NCI-H345 (cell line): ENCODE data around the gene CPO.

ENCODE experiments used
- DNase-seq: peaks from one replicate; lab custom pipeline; 2025; lab: John Stamatoyannopoulos, UW

CPO gene

DNA sequence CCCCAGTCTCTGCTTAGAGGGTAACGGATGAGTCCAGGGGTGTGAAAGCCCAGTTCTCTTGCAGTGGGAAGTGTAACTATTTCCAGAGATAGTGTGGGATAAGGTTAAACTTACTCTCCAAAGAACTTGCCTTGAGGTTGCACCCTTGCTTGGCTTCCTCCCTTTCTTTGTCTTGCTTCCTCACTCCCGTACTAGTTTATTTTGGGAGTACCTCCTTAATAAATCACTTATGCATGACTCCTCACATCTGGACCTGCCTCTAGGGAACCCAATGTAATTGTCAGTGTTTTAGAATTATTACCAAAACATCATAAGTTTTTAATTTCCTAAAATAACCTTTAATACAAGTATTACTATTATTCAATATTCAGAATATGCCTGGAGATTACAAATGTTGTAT is 35.2 kb downstream of the CPO start:
- no peak for DNase-seq

DNA sequence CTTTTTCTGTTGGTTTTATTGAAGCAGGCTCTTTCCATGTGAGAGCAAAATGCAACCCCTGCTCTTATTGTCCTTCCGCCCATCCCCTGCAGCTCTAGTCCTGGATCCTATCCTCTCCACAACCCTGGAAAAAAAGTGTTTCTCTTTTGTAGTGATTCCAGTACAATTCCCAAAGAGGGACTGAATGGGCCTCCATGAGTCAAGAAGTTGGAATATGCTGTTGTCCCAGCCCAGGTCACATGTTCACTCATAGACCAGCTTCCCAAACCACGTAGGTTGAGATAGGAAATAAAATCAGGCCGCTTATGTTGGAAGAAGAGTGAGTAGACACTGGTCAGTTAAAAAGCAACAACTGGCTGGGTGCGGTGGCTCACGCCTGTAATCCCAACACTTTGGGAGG is 39.4 kb downstream of the CPO start:
- DNase-seq: no peak

DNA sequence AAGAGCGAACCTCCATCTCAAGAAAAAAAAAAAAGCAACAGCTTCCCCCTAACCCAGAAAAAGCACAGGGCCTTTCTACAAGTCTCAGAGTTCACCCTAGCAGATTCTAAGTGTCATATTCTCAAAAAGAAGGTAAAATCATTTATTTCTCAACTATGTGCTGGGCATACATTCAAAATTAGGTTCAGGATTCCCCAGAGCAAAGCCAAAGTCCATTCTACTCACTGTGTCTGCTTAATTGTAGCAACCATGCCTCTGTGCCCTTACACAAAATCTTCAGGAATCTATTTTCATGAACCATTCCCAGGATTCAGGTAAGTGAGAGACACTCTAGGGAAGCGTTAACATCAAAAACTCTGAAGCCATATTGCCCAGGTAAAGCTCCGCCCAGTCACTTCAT is 40.0 kb downstream of the CPO start:
- no peak for DNase-seq

DNA sequence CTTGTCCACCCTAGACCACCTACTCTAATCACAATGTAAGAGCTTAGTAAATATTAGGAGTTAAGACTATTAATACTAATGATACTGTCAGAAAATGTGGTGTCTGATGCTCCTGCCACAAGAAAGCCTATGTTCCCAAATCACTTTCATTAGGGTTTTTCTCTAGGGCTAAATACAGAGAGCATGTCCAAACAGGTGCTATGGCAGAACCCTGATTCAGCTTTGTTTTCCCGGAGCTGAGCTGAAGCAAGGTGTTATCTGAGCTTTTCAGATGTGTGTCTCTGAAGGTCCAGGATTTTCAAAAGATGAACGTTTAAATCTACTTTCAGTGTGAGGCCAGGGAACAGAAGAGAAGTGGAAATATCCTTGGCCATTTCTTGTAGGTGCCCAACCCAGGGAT is 40.6 kb downstream of the CPO start:
- no peak for DNase-seq

DNA sequence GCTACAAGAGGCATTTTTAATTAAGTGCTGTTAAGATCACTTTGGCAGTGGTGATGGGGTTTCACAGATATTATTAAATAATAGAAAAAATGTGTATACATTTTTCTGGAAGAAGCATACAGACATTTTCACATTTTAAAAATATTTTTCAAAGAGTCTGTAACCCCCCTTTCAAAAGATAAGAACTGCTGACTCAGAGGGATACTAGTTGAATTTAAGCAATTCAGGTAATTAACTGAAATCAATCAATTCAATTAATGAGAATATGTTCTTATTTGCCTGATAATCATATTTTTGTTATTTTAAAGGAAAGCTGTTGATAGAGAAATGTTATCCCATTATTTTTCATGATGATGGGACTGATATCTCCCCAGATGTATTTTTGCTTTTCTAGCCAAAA is 41.1 kb downstream of the CPO start:
- no peak for DNase-seq

DNA sequence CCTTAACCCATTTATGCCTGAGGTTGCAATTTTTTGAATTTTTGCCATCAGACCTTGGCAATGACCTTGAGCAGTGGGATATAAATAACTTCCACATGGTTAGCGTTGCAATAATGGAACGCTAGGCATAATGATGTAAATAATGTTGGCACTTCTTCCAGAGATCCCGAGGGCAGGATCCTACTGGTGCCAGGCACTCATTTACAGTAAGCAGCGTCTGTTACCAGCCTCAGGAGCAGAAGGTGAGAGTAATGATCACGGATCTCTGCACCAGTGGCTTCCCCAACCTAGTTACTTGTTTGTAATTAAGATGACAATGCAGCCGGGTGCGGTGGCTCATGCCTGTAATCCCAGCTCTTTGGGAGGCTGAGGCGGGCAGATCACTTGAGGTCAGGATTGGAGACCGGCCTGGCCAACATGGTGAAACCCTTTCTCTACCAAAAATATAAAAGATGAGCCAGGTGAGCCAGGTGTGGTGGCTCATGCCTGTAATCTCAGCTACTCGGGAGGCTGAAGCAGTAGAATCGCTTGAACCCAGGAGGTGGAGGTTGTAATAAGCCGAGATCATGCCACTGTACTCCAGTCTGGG is 41.9 kb downstream of the CPO start:
- no peak for DNase-seq

DNA sequence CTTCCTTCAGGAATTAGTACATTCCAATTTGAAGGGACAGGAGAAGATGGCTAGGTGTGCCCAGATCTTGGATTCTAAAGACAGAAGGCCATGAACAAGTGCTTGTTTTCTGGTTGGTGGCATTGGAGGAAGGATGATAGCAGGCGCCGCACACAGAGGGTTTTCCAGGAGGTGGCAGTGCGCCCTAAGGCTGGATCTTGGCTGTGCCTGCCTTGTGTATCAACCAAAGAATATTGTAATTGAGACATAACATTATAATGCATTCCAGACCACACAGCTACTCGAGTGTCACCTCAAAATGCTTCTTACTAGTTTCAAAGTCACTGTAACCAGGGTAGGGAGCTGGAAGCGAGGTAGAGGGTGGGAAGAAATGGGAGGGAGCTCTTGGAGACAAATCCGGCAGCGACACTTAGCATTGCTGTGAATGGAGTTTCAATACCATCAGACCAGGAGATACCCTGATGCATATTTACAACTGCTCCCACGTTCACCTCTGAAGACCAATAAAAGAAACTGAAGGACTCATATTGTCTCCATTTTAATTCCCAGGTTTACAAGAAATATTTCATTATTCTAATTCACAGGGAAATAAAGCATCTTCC is 42.5 kb downstream of the CPO start:
- DNase-seq: peak; percentile 55

DNA sequence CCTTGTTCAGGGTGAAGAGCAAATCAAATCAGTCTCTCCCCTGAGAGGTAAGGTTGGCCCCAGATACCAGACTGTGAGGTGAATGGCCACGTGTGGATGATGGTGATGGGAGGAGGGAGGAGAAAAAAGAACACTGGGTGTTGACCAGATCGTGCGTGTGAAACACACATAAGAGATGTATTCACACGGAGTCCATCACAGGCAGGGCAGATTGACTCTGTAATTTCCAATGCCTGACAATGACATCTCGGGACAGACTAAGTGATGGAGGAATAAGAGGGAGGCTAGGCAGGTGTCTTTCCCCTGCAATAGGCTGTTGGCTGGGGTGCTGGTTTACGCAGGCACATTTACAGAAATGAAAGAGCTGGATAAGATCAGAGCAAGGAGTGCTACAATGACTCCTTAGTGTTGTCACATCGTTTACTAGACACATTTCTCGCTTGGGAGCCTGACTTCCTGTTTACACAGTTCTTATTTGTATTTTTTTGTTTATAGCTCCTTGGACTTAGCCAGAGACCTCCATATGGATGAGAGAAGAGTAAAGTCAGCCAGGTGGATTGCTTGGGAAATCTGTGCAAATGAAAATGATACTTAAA is 43.1 kb downstream of the CPO start:
- DNase-seq: no peak

DNA sequence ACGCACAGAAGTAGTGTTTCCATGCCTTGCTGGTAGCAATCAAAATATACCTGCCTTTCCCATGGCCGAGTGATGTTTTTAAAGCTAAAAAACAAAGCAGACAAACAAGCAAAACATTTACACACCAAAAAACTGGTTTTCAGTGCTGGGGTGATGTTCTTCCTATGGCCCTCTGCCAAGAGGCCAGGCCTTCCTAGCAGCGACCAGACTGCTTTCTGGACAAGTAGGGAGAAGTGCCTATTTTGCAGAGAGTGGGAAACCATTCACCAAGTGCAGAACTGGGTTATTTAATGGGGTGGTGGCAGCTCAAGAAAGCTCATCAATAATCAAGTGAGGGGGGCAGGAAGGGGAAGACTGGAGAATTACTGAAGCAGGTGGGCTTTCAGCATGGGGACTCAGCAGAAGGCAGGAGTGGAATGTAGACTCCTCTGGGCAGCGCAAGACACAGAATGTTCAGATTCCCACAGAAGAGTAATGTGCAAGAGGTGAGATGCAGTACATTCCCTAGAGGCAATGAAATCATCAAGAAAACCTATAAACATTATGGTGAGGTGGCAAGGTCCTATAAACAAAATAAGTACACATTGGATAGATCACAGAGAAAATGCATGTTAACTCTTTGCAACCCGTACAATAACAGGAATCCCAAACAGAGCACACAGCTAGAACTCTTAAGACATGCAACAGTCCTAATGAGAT is 44.0 kb downstream of the CPO start:
- DNase-seq: no peak

DNA sequence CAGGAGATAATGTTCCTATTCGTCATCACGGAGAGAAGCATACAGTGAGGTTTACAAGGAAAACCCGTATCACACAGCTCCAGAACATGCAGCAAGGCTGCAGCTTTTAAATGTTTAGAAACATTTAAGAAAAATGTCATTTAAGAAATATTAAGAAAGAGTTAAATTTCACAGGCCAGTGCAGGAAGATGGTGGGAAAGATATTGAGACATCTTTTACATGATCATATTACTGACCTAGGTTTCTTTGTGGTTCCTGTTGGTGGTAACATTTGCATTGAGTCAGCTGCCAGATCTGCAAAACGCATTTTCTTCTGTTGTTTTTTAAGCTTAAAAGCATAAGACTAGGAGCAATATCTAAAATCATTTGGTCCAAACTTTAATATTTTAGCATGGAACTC is 44.9 kb downstream of the CPO start:
- no peak for DNase-seq

DNA sequence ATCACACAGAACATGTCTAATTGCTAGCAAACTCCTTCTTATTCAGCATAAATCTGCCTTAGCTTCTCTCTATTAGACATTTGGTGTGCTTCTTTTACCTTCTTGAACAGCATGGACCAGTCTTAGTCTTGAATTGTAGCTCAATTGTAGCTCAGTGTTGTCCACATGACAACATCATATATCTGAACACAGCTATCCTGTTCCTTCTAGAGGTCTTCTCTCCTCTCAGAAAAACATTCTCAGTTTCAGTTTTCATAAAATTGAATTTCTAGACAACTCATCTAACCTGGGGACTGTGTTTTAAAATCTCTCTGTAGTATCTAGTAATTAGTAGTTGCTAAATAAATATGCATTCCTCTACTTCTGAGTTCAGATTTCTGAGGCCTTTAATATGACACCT is 47.6 kb downstream of the CPO start:
- no peak for DNase-seq

DNA sequence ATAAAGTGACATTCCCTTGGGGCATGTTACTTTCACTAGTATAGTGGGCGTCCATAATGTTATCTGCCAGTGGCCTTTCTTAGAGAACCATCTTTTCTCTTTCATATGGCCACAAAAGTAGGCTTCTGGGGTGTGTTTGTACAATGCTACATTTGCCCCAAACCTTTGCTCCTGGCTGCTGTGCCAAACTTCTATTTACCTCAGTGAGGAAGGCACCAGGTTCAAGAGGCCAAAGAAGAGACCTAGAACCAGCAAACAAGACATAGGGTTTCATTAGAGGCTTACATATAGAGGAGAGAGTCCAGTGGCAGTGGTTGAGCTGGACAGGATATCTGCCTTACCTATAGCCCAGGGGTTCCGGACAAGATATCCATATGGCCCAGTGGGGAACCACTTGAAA is 48.5 kb downstream of the CPO start:
- no peak for DNase-seq

DNA sequence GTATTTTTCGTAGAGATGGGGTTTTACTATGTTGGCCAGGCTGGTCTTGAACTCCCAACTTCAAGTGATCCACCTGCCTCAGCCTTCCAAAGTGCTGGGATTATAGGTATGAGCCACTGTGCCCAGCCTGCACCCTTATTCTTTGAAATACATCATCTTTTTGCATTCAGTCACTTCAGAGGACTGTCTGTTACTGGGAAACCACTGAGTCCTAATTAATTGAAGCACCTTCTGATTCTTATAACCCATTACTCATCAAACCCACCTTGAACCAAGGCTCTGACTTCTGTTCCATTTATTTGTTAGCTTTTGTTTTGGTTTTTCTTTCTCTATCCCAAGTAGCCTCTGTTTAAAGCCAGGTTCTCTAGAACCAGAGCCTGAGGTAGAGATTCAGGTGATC is 49.6 kb downstream of the CPO start:
- DNase-seq: no peak

DNA sequence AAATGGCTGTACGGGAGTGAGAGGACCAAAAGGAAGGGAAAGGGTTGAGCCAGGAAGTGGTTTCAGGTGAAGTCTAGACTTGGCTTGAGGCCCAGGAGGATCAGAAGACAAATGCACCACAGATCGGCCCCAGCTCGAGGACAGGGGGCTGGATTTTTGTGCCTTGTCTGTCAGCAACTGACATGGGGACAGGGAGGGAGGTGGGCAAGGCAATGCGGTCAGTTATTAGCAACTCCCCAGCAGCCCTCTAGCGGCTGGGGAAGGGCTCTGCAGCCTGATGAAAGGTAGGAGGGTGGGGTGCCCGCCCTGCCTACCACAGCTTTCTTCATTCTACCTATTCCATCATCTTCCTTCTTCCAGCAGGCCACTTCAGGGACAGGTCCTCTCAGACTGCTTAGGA is 50.0 kb downstream of the CPO start:
- DNase-seq: no peak

DNA sequence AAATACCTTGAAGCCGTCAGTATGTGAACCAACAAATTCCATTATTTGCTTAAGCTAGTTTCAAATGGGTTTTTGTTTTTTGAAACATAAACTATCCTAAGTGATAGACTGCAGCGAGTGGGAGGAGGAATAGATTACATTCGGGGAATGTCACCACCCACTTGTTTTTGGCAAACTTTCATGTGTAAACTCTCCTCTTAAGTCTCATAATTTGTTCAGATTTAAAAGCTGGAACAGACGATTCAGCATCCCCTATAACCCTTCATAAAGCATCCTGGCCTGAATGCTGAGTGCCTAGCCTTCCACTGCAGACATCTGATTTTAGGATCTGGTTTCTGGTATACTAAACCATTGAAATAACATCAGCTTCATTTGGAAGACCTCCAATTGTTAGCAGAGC is 51.0 kb downstream of the CPO start:
- DNase-seq: no peak

DNA sequence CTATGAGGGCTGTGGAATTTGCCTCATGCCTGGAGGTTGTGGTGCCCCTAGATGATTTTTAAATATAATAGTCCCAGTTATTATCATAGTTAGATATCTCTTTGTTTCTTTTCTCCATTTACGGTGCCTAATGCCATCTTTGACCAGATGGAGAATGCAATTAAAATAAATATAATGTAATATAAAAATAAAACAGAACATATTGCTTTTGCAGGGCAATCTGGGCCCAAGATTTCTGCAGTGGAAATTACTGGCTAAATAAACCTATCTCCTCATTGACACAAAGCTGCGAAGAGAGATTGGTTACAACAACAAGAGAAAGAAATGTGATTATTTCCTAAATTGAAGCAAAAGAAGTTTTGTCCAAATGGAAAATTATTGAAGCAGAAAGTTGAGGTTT is 51.8 kb downstream of the CPO start:
- no peak for DNase-seq

DNA sequence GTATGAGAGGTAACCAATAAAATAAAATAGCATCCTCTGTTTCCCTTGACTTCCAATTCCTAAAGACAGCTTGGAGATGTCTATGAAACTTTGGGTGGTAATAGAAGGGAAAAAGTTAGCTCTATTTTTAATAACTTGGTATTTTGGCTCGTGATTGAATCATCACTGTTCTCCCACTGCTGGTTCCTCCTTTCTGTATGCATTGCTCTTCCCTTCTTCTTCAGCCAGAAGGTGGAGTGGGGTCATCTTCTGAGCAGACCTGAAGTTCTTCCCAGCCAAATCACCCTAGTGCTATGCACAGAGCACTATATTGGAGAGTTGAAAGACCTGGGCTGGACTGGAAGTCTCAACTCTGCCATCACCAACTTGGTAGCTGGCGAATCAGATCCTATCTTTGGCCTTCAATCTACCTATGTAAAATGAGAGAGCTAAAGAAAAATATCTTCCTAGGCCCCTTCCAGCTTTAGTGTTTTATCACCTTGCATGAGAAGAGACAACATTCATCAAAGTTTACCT is 54.1 kb downstream of the CPO start:
- no peak for DNase-seq

DNA sequence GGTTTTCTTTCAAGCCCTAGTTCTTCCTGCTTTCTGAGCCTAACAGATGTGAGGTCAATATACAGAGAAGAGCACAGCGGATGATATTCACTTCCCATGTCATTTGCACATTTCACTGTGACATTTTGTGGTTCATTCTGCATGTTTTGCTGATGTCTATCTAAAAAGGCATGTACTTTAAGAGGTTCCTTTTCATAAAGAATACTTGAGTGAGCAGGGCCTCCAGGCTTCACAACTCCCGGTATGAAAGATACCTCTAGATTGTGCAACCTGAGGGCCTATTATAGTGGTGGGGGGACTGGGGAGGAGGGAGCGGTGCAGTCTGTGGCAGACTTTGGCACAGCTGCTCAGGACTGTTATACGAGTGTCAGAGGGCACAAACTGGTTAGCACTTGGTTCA is 54.6 kb downstream of the CPO start:
- no peak for DNase-seq

DNA sequence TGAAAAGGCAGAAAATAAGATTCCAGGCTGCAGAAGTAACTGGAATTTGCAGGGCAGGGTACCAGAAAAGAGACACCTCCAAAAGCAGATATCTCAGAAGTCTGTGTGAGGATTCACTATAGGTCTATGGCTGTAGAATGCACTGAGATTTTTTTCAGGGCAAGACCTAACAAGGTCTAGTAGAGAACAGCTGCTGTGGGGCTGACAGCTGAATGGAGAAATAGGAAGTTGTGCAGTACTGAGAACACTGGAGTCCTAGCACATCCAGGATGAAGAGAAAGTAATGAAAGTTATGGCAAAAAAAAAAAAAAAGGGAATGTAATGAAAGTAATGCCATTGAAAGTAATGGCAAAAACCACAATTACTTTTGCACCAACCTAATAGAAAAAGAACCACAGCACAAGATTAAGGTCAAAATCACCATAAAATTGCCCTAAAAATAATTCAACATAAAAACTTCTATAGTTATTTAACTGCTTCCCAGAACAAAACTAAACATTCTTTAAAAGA is 57.3 kb downstream of the CPO start:
- DNase-seq: no peak

DNA sequence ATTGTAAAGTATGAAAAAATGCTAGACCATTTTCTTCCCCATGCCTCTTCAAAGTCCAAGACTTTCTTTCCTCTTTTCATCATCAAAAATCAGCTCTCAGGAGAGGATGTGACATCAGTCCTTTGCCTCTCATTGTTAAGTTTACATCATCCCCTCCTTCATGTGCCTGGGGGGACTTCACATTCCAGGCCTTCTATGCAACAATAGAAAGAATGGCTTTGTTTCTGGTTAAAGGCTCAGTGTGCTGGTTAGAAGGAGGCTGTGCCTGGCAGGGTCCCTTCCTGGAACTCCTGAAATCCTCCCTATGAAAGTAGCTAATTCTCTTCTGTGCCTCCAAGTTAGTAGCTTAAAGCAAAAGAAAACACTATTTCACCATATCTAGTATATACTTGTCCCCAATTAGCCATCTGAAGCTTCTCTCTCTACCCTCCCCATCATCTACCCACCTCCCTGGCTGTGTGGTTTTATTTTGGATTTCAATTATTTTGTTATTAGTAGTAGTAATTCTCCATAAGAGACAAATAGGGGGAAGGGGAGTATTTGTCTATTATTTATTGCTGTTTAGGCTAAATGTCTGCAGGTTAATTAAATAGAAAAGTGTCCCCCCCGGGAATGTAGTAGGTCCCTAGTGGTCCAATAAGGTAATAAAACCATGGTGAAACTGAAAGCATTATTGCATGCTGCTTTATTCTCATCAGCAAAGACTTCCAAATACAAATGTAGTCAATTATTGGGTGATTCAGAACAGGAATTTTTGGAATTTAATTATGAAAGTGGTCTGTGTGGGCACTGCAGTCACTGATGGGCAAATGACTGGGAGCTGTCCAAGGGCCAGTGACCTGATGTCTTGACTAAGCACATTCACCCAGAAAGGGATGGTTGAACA is 69.0 kb downstream of the CPO start:
- DNase-seq: no peak

DNA sequence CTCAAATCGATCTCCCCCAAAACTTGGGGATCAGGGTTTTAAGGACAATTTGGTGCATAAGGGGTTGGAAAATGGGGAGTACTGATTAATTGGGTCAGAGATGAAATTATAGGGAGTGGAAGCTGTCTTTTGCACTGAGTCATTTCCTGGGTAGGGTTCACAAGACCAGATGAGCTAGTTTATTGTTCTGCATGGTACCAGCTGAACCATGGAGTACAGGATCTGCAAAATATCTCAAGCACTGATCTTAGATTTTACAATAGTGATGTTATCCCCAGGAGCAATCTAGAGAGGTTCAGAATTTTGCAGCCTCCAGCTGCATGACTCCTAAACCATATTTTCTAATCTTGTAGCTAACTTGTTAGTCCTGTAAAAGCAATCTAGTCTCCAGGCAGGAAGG is 73.1 kb downstream of the CPO start:
- DNase-seq: no peak

DNA sequence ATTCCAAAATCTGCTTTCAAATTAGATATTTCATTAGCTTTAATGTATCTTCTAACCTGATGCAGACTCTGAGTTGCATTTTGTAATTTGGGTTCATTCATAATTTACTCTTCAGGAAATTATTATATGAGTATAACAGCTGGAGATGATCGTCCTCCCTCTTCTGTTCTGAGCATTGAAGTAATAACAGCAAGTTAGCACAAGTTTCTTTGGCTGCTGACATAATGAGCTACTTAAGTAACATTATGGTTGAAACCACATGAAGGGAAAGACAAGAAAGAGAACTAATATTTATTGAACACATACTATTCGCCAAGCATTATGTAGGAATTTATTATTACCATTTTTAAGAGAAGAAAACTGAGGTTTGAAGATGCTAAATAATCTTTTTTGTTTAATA is 75.1 kb downstream of the CPO start:
- DNase-seq: no peak
